Ovary (tissue), 3 donors: ENCODE results near the gene RDX.

Experiments used
- EP300 ChIP-seq: sonication (generic); formaldehyde crosslinking; IDR thresholded peaks from one replicate; pipeline ENCODE4 v1.6.1; 2017; ENCODE audit warnings: antibody characterized with exemption
- POLR2A ChIP-seq: fragments of 450-650 bp; IDR thresholded peaks from one replicate; pipeline ENCODE4 v1.6.1; 2017; ENCODE audit warnings: antibody characterized with exemption, mild to moderate bottlenecking, moderate library complexity
- TF ChIP-seq, protein P1 (sequence below), 3 donors: fragments of 450-650 bp in 2 of 3; fragments of 200-600 bp in 1 of 3; IDR thresholded peaks; one replicate each; pipeline versions ENCODE4 v1.5.1 to v1.8.0; 2016 to 2022; ENCODE audit warnings: antibody characterized with exemption in 3 of 3, mild to moderate bottlenecking in 1 of 3
- donor health status: DM: no; HTN: no; CAD: no.

DNA sequence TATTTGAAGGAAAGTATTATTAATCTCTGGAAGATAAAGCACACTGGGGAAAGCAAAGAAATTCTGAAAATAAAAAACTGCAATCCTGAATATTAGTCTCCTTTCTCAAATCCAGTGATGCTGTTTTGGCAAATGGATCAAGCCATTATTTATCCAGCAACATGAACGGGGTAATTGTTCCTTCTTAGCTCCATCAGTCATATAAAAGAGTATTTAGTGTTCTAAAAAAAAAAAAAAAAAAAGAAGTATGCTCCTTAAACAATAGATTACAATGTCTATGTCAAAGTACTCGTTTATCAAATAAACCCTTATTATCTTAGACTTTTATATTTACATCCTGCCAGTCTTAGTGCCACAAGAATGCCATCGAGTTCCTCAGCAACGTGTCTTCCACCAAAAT, 1.3 kb downstream of the RDX start:
- TF ChIP-seq, protein P1, sequence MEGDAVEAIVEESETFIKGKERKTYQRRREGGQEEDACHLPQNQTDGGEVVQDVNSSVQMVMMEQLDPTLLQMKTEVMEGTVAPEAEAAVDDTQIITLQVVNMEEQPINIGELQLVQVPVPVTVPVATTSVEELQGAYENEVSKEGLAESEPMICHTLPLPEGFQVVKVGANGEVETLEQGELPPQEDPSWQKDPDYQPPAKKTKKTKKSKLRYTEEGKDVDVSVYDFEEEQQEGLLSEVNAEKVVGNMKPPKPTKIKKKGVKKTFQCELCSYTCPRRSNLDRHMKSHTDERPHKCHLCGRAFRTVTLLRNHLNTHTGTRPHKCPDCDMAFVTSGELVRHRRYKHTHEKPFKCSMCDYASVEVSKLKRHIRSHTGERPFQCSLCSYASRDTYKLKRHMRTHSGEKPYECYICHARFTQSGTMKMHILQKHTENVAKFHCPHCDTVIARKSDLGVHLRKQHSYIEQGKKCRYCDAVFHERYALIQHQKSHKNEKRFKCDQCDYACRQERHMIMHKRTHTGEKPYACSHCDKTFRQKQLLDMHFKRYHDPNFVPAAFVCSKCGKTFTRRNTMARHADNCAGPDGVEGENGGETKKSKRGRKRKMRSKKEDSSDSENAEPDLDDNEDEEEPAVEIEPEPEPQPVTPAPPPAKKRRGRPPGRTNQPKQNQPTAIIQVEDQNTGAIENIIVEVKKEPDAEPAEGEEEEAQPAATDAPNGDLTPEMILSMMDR (IDR thresholded peaks at IDR 0.05) = no peak
- TF ChIP-seq POLR2A = no peak
- no peak for TF ChIP-seq EP300
